Measurements from ENCODE around the gene BCL6. TPM values are rescaled to one million over a fixed set of nuclear protein-coding genes. Genes with fewer than 3 reads are reported as not detected.

BCL6 gene
- total and polyA plus RNA-seq, 2 of the 8 experiments (the other 6 are each of a cell fraction or from before 2014, with no cell fraction given): 5.7 to 10.4 TPM

DNA sequence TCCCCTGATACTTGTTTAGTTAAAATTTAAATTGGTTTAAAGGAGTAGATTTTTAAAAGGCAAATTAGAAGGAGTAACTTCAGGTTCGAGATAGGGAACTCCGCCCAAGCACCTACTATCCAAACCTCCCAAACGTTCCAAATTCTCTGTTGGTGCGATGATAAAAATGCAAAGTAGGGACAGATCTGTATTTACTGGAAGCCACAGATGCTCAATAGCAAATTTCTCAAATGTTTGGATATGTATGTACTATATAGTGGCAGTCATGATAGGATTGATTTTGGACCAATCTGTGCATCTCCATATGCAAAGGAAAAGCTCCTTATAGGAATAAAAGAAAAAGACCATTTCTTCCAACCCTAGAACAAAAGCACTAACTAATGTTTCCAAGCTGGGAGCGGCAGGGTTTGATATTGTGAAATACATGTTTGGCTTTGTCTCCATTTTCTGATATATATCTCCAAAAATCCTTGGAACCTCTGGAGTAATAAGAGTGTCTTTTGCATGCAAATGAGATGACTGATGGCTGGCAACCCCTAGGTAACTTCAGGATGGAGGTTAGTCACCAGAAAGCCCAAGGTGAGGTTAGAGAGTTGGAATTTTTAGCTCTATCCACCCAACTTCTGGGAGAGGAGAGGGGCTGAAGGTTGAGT, 58.5 kb downstream of the BCL6 start:
- no peaks in the 10 kb centered on the region for H3K23me2 ChIP-seq (ENCODE audit: low read depth, low read length)
- no peak overlapping the region for H3K4me3 ChIP-seq (ENCODE audit: extremely low read depth in 1 of 4, insufficient read depth in 2 of 4, low read depth in 3 of 4, low read length in 4 of 4)
- H4K8ac ChIP-seq (ENCODE audit: extremely low read depth, insufficient read depth, low read length): no peak overlapping the region
- no peaks in the 10 kb centered on the region for H3K27me3 ChIP-seq (replicated peaks in 1 of 4; ENCODE audit: control insufficient read depth in 3 of 4, extremely low read depth in 1 of 4, insufficient read depth in 3 of 4, low read length in 3 of 4)
- POLR2A ChIA-PET (ENCODE audit: partially characterized antibody): no interaction called here
- no peak overlapping the region for H3K14ac ChIP-seq (ENCODE audit: insufficient read length)
- no peaks in the 10 kb centered on the region for H3K4me1 ChIP-seq (replicated peaks in 1 of 4; ENCODE audit: control insufficient read depth in 3 of 4, insufficient read depth in 4 of 4, low read length in 3 of 4)
- H3K79me2 ChIP-seq (ENCODE audit: control insufficient read depth in 1 of 2, insufficient read depth in 2 of 2, low read length in 2 of 2): no peaks in the 10 kb centered on the region
- 87% methylated on average over 5 of the region's 5 CpGs; no CpG with 5 or more reads in 1 of the 2 experiments for WGBS, 2 experiments (ENCODE audit: extremely low coverage in 1 of 2, insufficient coverage in 1 of 2, insufficient read length in 1 of 2, insufficient replicate concordance in 2 of 2, low coverage in 1 of 2, low lambda C conversion rate in 2 of 2, missing lambda C conversion rate in 1 of 2)
- H2AK5ac ChIP-seq (ENCODE audit: low read depth, low read length): no peak overlapping the region
- DNase-seq (ENCODE audit: low read depth in 1 of 2, low spot score in 2 of 2): no peak
- no peak overlapping the region for H3K18ac ChIP-seq (ENCODE audit: extremely low read depth, low read length)
- FAIRE-seq: no peak
- no peak overlapping the region for H2BK12ac ChIP-seq (ENCODE audit: low read depth, low read length)
- CTCF ChIA-PET (ENCODE audit: partially characterized antibody): interaction anchor here (1.0 to 20.1 kb wide), 5 partner anchors 14 to 368 kb away, joined by 3 to 947 read pairs (median 7); no protein-coding TSS in a partner anchor
- no peak overlapping the region for H3K9ac ChIP-seq (replicated peaks in 1 of 4; ENCODE audit: extremely low read depth in 1 of 4, low read depth in 3 of 4, low read length in 3 of 4)
- no peak overlapping the region for H2BK5ac ChIP-seq (ENCODE audit: low read depth, low read length)
- TF ChIP-seq TAF1 (IDR thresholded peaks at IDR 0.05; ENCODE audit: low read depth, low read length): no peak
- no peak for TF ChIP-seq POLR2AphosphoS5 (IDR thresholded peaks at IDR 0.05; ENCODE audit: low read depth, low read length)
- no peak for TF ChIP-seq RXRA (IDR thresholded peaks at IDR 0.05; ENCODE audit: insufficient read depth, low read depth, low read length)
- TF ChIP-seq SP2 (IDR thresholded peaks at IDR 0.05; ENCODE audit: low read length): no peak
- no peak for TF ChIP-seq BACH1 (IDR thresholded peaks at IDR 0.05; ENCODE audit: low read length)
- TF ChIP-seq, protein P1, sequence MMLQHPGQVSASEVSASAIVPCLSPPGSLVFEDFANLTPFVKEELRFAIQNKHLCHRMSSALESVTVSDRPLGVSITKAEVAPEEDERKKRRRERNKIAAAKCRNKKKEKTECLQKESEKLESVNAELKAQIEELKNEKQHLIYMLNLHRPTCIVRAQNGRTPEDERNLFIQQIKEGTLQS (IDR thresholded peaks at IDR 0.05; ENCODE audit: insufficient read depth, low read depth, low read length): no peak
- no peak overlapping the region for H2BK120ac ChIP-seq (replicated peaks; ENCODE audit: low read depth, low read length)
- no peak overlapping the region for H3K56ac ChIP-seq (replicated peaks; ENCODE audit: insufficient read length, low read depth, low read length)
- no peak overlapping the region for H3K4me2 ChIP-seq (ENCODE audit: insufficient read depth in 1 of 2, low read depth in 2 of 2, low read length in 2 of 2)
- no peaks in the 10 kb centered on the region for H3K36me3 ChIP-seq (ENCODE audit: control insufficient read depth in 2 of 4, insufficient read depth in 4 of 4, low read length in 3 of 4)
- no peak overlapping the region for H3K23ac ChIP-seq (ENCODE audit: insufficient read length)
- H3K4ac ChIP-seq (replicated peaks; ENCODE audit: insufficient read length, low read depth, low read length): no peak overlapping the region
- H2BK20ac ChIP-seq (ENCODE audit: low read length): no peak overlapping the region
- H4K20me1 ChIP-seq (replicated peaks in 1 of 2; ENCODE audit: control insufficient read depth in 1 of 2, insufficient read depth in 2 of 2, low read length in 2 of 2): no peaks in the 10 kb centered on the region
- H2BK15ac ChIP-seq (ENCODE audit: low read length): no peak overlapping the region
- no peak overlapping the region for H4K91ac ChIP-seq (replicated peaks; ENCODE audit: insufficient read length, low read length)
- H2AFZ ChIP-seq (ENCODE audit: low read length): no peak overlapping the region
- no peaks in the 10 kb centered on the region for H3K79me1 ChIP-seq (ENCODE audit: low read depth, low read length)
- no peak overlapping the region for H3K27ac ChIP-seq (ENCODE audit: low read depth, low read length)
- H4K5ac ChIP-seq (ENCODE audit: insufficient read length, low read depth, low read length): no peak overlapping the region
- peaks cover 3 to 7% of the 10 kb centered on the region in 2 experiments; a peak in 3 of 4 replicates for H3K9me3 ChIP-seq (ENCODE audit: insufficient read depth in 2 of 2, low read depth in 1 of 2, low read length in 1 of 2)
